ENCODE results near the gene SGIP1.

The SGIP1 gene, protein sequence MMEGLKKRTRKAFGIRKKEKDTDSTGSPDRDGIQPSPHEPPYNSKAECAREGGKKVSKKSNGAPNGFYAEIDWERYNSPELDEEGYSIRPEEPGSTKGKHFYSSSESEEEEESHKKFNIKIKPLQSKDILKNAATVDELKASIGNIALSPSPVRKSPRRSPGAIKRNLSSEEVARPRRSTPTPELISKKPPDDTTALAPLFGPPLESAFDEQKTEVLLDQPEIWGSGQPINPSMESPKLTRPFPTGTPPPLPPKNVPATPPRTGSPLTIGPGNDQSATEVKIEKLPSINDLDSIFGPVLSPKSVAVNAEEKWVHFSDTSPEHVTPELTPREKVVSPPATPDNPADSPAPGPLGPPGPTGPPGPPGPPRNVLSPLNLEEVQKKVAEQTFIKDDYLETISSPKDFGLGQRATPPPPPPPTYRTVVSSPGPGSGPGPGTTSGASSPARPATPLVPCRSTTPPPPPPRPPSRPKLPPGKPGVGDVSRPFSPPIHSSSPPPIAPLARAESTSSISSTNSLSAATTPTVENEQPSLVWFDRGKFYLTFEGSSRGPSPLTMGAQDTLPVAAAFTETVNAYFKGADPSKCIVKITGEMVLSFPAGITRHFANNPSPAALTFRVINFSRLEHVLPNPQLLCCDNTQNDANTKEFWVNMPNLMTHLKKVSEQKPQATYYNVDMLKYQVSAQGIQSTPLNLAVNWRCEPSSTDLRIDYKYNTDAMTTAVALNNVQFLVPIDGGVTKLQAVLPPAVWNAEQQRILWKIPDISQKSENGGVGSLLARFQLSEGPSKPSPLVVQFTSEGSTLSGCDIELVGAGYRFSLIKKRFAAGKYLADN

DNA sequence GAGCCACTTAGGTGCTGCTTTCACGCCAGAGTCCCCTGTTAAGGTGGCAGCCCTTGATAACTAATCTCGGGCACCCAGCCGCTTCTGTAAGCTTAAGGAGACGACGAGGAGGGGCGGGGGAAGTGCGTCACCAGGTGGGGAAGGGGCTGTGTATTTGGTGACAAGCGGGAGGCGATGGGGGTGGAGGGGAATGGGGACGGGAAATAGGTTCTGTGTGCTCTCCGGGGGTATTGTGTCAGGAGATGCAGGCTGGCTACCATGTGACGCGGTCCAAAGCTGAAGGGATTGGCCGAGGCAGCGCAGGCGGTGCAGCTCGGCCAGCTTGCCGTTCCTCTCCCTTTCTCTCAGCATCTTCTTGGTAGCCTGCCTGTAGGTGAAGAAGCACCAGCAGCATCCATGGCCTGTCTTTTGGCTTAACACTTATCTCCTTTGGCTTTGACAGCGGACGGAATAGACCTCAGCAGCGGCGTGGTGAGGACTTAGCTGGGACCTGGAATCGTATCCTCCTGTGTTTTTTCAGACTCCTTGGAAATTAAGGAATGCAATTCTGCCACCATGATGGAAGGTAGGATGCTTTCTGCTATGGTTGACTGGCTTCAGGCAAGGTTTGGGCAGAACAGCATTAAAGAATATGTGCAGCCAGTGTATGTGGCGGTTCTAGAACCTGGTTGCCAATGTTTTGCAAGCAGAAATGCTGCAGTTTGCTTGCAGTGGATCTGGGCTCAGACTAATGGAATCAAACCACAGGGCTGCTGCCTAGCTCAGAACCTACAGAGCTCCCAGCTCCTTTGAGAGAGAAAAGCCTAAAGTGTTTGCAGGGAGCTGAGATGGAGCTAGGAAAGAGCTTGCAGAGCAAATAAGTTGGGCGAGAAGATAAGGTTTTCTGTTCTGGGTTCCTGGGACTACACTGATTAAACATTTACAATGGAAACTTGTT is at the start of gene SGIP1:
SGIP1 (plus strand) TSS at position 350 of the 937 bp plus-strand sequence; CDS start at position 556, 206 bp downstream.
- Histone ChIP-seq H3K36me3 (ENCODE audit: insufficient read depth, low read depth, low read length) (no peaks in the 10 kb centered on the region), H3K4me1 (ENCODE audit: insufficient read depth, low read length) (peaks cover 11% of the 10 kb centered on the region; the same call in 1 of the 2 replicates), H3K27me3 (ENCODE audit: insufficient read depth, low read length) (peaks cover 42% of the 10 kb centered on the region), H3K9ac (ENCODE audit: low read depth, low read length) (peak within 1 kb of the TSS; percentile 23; the same call in 1 of the 2 replicates), H3K4me3 (ENCODE audit: low read length) (peak within 1 kb of the TSS; percentile 90), H3K9me3 (ENCODE audit: insufficient read depth, low read depth, low read length) (no peaks in the 10 kb centered on the region), H3K27ac (ENCODE audit: low read length) (no peak within 1 kb of the TSS)

DNA sequence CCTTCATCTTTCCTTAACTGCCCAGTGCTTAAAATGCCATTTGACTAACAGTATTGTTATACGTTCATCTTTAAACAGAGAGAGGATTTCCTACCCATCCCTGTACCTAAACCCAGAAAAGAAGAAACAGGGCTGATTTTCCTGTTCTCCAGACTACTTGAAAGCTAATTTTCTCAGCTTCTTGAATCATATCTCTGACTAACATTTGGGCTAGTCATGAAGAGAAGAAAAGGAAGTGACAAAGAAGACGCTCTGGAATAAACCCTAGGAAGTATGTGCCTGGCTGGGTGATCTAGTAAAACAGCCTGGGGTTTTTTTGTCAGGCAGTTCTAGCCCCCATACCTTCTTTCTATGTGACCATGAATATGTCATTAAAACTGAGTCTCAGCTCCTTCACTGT is 44.8 kb upstream of the SGIP1 start:
- no peaks in the 10 kb centered on the region for H3K9me3 ChIP-seq (ENCODE audit: insufficient read depth, low read depth, low read length)
- no peaks in the 10 kb centered on the region for H3K27me3 ChIP-seq (ENCODE audit: insufficient read depth, low read length)
- H3K4me3 ChIP-seq (ENCODE audit: low read length): no peak overlapping the region
- no peaks in the 10 kb centered on the region for H3K36me3 ChIP-seq (ENCODE audit: insufficient read depth, low read depth, low read length)
- no peaks in the 10 kb centered on the region for H3K4me1 ChIP-seq (ENCODE audit: insufficient read depth, low read length)
- H3K9ac ChIP-seq (ENCODE audit: low read depth, low read length): no peak overlapping the region
- H3K27ac ChIP-seq (ENCODE audit: low read length): no peak overlapping the region

GRCh38 chr1:66489972-66490601 is 43.9 kb upstream of the SGIP1 start:
- no peaks in the 10 kb centered on the region for H3K9me3 ChIP-seq (ENCODE audit: insufficient read depth, low read depth, low read length)
- no peak overlapping the region for H3K27ac ChIP-seq (ENCODE audit: low read length)
- no peaks in the 10 kb centered on the region for H3K36me3 ChIP-seq (ENCODE audit: insufficient read depth, low read depth, low read length)
- H3K4me3 ChIP-seq (ENCODE audit: low read length): no peak overlapping the region
- no peaks in the 10 kb centered on the region for H3K27me3 ChIP-seq (ENCODE audit: insufficient read depth, low read length)
- no peak overlapping the region for H3K9ac ChIP-seq (ENCODE audit: low read depth, low read length)
- no peaks in the 10 kb centered on the region for H3K4me1 ChIP-seq (ENCODE audit: insufficient read depth, low read length)

- H3K27ac ChIP-seq (ENCODE audit: low read length): no peak overlapping the region
- no peak overlapping the region for H3K4me3 ChIP-seq (ENCODE audit: low read length)
Observed at GRCh38 chr1:66490816-66491215, 43.1 kb upstream of the SGIP1 start.

GRCh38 chr1:66492424-66492823 is 41.5 kb upstream of the SGIP1 start:
- Histone ChIP-seq H3K27ac (ENCODE audit: low read length) (no peak overlapping the region), H3K4me1 (ENCODE audit: insufficient read depth, low read length) (no peaks in the 10 kb centered on the region), H3K36me3 (ENCODE audit: insufficient read depth, low read depth, low read length) (no peaks in the 10 kb centered on the region), H3K9me3 (ENCODE audit: insufficient read depth, low read depth, low read length) (no peaks in the 10 kb centered on the region), H3K9ac (ENCODE audit: low read depth, low read length) (no peak overlapping the region), H3K4me3 (ENCODE audit: low read length) (no peak overlapping the region), H3K27me3 (ENCODE audit: insufficient read depth, low read length) (no peaks in the 10 kb centered on the region)

More at GRCh38 chr1:66490816-66491215, 43.1 kb upstream of the SGIP1 start:
- no peaks in the 10 kb centered on the region for H3K4me1 ChIP-seq (ENCODE audit: insufficient read depth, low read length)
- H3K27me3 ChIP-seq (ENCODE audit: insufficient read depth, low read length): no peaks in the 10 kb centered on the region
- H3K9me3 ChIP-seq (ENCODE audit: insufficient read depth, low read depth, low read length): no peaks in the 10 kb centered on the region
- H3K9ac ChIP-seq (ENCODE audit: low read depth, low read length): no peak overlapping the region
- no peaks in the 10 kb centered on the region for H3K36me3 ChIP-seq (ENCODE audit: insufficient read depth, low read depth, low read length)

DNA sequence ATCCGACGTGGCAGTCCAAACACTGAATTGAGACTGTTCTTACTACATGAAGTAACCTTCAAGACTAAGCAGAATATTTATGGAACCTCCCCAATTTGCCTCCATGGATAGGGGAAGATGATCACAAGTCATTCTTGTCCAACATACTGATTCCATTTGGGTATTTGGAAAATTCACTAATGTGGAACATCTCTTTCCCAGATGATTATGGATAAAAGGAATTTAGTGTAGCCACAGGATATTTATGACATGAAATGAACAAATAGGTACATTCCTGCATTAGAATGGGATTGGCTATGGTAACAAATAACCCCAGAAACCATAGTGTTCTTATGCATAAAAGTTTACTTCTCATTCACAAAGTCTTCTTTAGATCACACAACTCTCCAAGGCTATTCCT is 40.2 kb upstream of the SGIP1 start:
- Histone ChIP-seq H3K9me3 (ENCODE audit: insufficient read depth, low read depth, low read length) (no peaks in the 10 kb centered on the region), H3K27ac (ENCODE audit: low read length) (no peak overlapping the region), H3K4me1 (ENCODE audit: insufficient read depth, low read length) (no peaks in the 10 kb centered on the region), H3K36me3 (ENCODE audit: insufficient read depth, low read depth, low read length) (no peaks in the 10 kb centered on the region), H3K9ac (ENCODE audit: low read depth, low read length) (no peak overlapping the region), H3K4me3 (ENCODE audit: low read length) (no peak overlapping the region), H3K27me3 (ENCODE audit: insufficient read depth, low read length) (no peaks in the 10 kb centered on the region)

GRCh38 chr1:66494482-66494881 is 39.5 kb upstream of the SGIP1 start:
- no peak overlapping the region for H3K4me3 ChIP-seq (ENCODE audit: low read length)
- H3K9ac ChIP-seq (ENCODE audit: low read depth, low read length): no peak overlapping the region
- H3K27ac ChIP-seq (ENCODE audit: low read length): no peak overlapping the region
- no peaks in the 10 kb centered on the region for H3K27me3 ChIP-seq (ENCODE audit: insufficient read depth, low read length)
- no peaks in the 10 kb centered on the region for H3K4me1 ChIP-seq (ENCODE audit: insufficient read depth, low read length)
- H3K36me3 ChIP-seq (ENCODE audit: insufficient read depth, low read depth, low read length): no peaks in the 10 kb centered on the region
- no peaks in the 10 kb centered on the region for H3K9me3 ChIP-seq (ENCODE audit: insufficient read depth, low read depth, low read length)

DNA sequence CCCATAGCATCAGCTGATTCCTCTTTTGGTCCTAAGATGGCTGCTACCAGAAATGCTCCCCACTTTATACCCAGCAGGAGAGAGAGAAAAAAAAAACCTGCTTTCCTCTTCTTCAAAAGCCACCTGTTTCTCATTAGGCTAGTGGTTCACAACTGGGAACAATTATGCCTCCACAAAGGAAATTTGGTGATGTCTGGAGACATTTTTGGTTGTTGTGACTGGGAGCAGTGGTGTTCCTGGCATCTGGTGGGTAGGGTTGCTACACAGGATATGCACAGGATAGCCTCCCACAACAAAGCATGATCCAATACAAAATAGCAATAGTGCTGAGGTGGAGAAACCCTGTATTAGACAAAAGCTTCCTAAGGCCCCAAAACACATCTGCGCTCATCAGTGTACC is 38.5 kb upstream of the SGIP1 start:
- Histone ChIP-seq H3K9me3 (ENCODE audit: insufficient read depth, low read depth, low read length) (no peaks in the 10 kb centered on the region), H3K36me3 (ENCODE audit: insufficient read depth, low read depth, low read length) (no peaks in the 10 kb centered on the region), H3K27me3 (ENCODE audit: insufficient read depth, low read length) (no peaks in the 10 kb centered on the region), H3K4me3 (ENCODE audit: low read length) (no peak overlapping the region), H3K9ac (ENCODE audit: low read depth, low read length) (no peak overlapping the region), H3K4me1 (ENCODE audit: insufficient read depth, low read length) (no peaks in the 10 kb centered on the region), H3K27ac (ENCODE audit: low read length) (no peak overlapping the region)

GRCh38 chr1:66497910-66498309 is 36.0 kb upstream of the SGIP1 start:
- Histone ChIP-seq H3K9ac (ENCODE audit: low read depth, low read length) (no peak overlapping the region), H3K36me3 (ENCODE audit: insufficient read depth, low read depth, low read length) (no peaks in the 10 kb centered on the region), H3K27ac (ENCODE audit: low read length) (no peak overlapping the region), H3K9me3 (ENCODE audit: insufficient read depth, low read depth, low read length) (no peaks in the 10 kb centered on the region), H3K4me3 (ENCODE audit: low read length) (no peak overlapping the region), H3K4me1 (ENCODE audit: insufficient read depth, low read length) (no peaks in the 10 kb centered on the region), H3K27me3 (ENCODE audit: insufficient read depth, low read length) (no peaks in the 10 kb centered on the region)

DNA sequence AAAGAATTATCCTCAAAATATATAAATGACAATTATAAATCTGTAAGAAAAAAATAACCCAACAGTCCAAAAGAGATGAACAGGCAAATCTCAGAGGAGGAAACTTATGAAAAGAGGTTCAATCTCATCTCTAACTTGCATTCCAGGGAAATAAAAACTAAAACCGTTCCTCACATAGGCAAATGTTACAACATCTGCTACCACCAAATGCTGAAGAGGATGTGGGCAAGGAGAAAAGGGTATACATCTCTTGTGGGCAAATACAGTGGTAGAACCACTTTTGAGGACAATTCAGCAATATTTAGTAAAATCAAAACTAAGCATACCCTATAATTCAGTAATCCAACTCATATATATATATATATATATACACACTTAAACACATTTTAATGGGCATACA is 33.7 kb upstream of the SGIP1 start:
- H3K36me3 ChIP-seq (ENCODE audit: insufficient read depth, low read depth, low read length): no peaks in the 10 kb centered on the region
- H3K9ac ChIP-seq (ENCODE audit: low read depth, low read length): no peak overlapping the region
- no peaks in the 10 kb centered on the region for H3K27me3 ChIP-seq (ENCODE audit: insufficient read depth, low read length)
- H3K27ac ChIP-seq (ENCODE audit: low read length): no peak overlapping the region
- H3K4me1 ChIP-seq (ENCODE audit: insufficient read depth, low read length): no peaks in the 10 kb centered on the region
- no peaks in the 10 kb centered on the region for H3K9me3 ChIP-seq (ENCODE audit: insufficient read depth, low read depth, low read length)
- H3K4me3 ChIP-seq (ENCODE audit: low read length): no peak overlapping the region

DNA sequence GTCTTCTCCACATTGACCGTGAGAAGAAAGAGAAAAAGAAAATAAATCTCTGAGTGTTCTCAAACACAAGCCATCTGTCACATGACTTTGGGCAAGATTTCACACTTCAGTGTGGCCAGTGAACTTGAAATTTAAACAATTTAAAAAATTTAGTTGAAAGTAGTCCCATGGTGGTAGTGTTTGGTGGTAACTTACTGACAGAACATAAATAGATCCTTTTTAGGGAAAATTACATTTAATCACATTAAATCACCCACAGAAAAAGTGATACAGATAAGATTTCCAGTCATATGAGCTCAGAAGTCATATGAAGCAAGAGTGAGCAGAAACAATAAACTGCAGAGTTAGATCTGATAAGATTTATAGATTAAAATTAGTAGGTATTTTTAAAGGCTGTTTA is 31.9 kb upstream of the SGIP1 start:
- Histone ChIP-seq H3K27ac (ENCODE audit: low read length) (no peak overlapping the region), H3K27me3 (ENCODE audit: insufficient read depth, low read length) (no peaks in the 10 kb centered on the region), H3K4me1 (ENCODE audit: insufficient read depth, low read length) (no peaks in the 10 kb centered on the region)

More for the DNA sequence above, 31.9 kb upstream of the SGIP1 start:
- Histone ChIP-seq H3K4me3 (ENCODE audit: low read length) (no peak overlapping the region), H3K9me3 (ENCODE audit: insufficient read depth, low read depth, low read length) (no peaks in the 10 kb centered on the region), H3K36me3 (ENCODE audit: insufficient read depth, low read depth, low read length) (no peaks in the 10 kb centered on the region), H3K9ac (ENCODE audit: low read depth, low read length) (no peak overlapping the region)
